HFF-Myc (cell line): Measurements from ENCODE around the gene LRSAM1.

ENCODE experiments used
- DNase-seq: peaks from one replicate; pipeline ENCODE4 v3.0.0-alpha.2; 2011; ENCODE audit warnings: low read depth; ENCODE audit errors: extremely low read depth
- H3K4me3 ChIP-seq: replicated peaks from 2 replicates; pipeline ENCODE4 v1.5.1; 2011; ENCODE audit warnings: low read depth, mild to moderate bottlenecking, control low read depth, low read length
- TF ChIP-seq, protein P1 (sequence below): IDR thresholded peaks from 2 replicates; pipeline ENCODE4 v1.5.1; 2012; ENCODE audit warnings: mild to moderate bottlenecking, low read depth, low read length, control low read depth; ENCODE audit errors: missing control alignments

LRSAM1 gene

DNA sequence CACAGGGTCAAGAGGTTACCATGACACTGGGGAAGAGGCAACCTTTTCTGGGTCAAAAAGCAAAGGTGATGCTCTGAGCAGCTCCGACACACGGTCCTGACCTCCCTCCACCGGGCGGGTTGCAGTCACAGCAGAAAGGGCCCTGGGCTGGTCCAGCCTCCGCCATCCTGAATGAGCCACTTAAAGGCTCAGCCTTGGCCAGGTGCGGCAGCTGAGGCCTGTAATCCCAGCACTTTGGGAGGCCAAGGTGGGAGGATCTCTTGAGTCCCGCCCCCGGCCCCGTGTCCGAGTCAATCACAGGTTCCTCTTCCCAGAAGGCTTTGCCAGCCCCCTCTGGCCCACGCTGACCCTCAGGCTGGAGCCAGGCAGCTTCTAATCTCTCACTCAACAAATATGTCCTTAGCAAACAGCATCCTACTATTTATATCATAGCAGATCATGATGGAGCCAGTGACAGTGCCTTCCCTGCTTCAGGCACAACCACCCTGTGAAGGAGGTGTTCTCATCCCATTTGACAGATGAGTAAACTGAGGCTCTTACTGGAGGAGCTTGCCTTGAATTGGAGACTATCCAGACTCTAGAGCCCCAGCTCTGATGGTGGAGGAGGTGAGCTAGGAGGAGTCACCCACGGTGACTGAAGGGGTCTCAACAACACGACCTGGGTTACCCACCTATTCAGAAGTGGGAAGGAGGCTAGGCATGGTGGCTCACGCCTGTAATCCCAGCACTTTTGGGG is 79.1 kb downstream of the LRSAM1 start:
- no peak for DNase-seq

DNA sequence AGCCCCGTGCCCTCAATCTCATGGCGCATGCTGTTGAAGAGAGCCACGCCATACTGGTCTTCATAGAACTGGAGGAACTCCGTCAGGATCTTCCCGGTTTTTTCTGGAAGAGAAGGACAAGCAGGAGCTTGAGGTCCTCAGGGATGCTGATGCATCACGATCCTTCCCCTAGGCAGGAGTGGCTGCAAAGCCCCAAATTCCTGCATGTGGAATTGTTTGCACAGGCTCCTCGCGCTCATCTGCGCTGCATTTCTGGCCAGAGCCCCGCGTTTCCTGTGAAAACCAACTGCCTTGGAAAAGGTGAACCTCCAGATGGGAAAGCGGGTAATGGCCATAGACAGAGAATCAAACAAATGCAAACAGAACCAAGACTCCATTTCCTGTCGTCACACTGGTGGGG is 80.4 kb downstream of the LRSAM1 start:
- TF ChIP-seq, protein P1, sequence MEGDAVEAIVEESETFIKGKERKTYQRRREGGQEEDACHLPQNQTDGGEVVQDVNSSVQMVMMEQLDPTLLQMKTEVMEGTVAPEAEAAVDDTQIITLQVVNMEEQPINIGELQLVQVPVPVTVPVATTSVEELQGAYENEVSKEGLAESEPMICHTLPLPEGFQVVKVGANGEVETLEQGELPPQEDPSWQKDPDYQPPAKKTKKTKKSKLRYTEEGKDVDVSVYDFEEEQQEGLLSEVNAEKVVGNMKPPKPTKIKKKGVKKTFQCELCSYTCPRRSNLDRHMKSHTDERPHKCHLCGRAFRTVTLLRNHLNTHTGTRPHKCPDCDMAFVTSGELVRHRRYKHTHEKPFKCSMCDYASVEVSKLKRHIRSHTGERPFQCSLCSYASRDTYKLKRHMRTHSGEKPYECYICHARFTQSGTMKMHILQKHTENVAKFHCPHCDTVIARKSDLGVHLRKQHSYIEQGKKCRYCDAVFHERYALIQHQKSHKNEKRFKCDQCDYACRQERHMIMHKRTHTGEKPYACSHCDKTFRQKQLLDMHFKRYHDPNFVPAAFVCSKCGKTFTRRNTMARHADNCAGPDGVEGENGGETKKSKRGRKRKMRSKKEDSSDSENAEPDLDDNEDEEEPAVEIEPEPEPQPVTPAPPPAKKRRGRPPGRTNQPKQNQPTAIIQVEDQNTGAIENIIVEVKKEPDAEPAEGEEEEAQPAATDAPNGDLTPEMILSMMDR = no peak
- no peak overlapping the region for H3K4me3 ChIP-seq
- no peak for DNase-seq

More for the DNA sequence above, 79.1 kb downstream of the LRSAM1 start:
- H3K4me3 ChIP-seq = no peak overlapping the region
- TF ChIP-seq, protein P1 = no peak

DNA sequence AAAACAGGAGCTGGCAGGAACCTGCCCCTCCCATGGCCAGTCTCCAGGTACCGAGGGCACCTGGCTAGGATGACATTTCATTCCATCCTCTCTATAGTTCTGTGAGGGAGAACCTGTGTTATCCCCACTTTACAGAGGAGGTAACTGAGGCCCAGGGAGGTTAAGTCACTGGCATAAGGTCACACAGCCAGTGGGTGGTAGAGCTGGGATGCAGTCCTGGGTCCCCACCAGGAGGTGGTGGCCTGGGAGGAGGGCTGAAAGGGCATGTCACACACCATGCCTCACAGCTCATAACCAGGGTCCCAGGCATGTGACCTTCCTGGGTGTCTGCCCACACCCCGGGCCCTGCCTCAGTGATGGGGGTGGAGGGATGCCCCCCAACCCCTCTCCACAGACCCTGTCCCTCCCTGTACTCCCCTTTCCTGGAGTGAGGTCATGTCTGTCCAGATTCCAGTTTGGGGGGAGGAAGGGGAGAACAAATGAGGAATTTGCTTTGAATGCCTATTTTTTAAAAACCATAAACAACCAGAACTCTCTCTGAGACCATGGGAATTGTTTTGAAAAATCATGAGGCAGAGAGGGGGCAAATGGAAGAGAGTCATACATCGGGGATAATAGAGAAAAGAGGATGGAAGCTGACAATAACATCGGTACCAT is 83.1 kb downstream of the LRSAM1 start:
- H3K4me3 ChIP-seq = no peak overlapping the region
- TF ChIP-seq, protein P1 = no peak
- DNase-seq = no peak

DNA sequence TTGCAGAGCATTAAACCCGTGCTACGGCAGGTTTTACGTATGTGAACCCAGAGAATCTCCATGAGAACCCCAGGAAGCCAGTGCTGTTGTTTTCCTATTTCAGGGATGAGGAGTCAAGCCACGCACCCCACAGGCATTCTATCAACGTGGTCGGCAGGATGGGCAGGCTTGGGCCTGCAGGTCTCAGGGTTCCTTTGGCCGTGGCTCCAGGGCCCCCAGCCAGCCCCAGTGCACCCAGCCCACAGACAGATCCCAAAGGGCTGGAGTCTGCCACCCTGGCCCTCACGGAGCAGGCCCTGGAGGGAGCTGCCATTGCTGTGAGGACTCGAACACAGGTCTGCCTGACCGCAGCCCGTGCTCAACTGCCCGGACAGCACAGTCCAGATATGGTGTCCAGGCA is 83.6 kb downstream of the LRSAM1 start:
- no peak for DNase-seq
- no peak overlapping the region for H3K4me3 ChIP-seq
- TF ChIP-seq, protein P1 = no peak

DNA sequence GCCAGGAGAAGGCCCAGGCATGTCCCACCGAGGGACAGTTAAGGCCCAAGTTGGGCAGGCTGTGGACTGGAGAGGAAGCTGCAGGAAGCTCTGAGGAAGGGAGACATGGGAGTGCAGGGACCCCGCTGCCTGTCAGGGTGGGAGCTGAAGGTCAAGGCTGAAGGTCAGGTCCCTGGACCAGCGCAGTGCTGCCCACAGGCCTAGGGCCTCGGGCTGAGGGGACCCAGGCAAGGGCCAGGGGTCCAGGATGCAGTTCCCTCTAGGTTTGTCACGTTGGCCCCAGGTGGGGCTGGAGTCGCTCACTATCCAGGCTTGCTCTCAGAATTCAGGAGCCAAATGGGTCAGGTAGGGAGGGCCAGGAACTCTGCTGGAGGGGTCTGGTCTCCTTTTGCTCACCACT is 84.1 kb downstream of the LRSAM1 start:
- TF ChIP-seq, protein P1 = no peak
- no peak overlapping the region for H3K4me3 ChIP-seq
- DNase-seq = no peak

DNA sequence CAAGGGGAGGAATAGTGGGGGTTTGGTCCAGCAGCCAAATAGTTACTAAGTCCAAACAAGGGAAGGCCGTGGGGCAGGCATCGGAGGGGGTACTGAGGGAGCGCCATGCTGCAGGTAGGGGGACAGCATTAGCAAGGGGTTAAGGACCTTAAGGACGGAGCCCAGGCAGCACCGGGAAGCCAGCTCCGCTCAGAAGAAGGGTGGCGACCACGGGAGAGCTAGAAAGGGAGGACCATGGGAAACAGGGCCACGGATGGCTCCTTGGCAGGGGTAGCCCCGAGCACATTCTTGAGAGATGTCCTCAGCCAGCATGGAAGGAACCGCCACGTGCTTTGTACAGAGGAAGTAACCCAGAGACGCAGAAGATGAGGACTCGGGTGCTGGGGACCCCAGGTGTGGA is 84.5 kb downstream of the LRSAM1 start:
- TF ChIP-seq, protein P1 = no peak
- DNase-seq = no peak
- no peak overlapping the region for H3K4me3 ChIP-seq
